ENCODE results near the gene SP140.

The SP140 gene

GRCh38 chr2:230346465-230346864, 120.9 kb downstream of the SP140 start:
- H3K9me3 ChIP-seq (ENCODE audit: severe bottlenecking), result no peaks in the 10 kb centered on the region
- TF ChIP-seq CTCF (IDR thresholded peaks at IDR 0.05; ENCODE audit: low read depth, low read length), result no peak
- no peak for DNase-seq

GRCh38 chr2:230346921-230347533, 121.5 kb downstream of the SP140 start:
- no peak for DNase-seq
- H3K27ac ChIP-seq, result no peak overlapping the region
- peaks cover 11% of the 10 kb centered on the region for H3K27me3 ChIP-seq (ENCODE audit: insufficient read depth, low read depth, severe bottlenecking)
- TF ChIP-seq CTCF (IDR thresholded peaks at IDR 0.05; ENCODE audit: low read depth, low read length), result no peak
- no peaks in the 10 kb centered on the region for H3K36me3 ChIP-seq
- H3K9me3 ChIP-seq (ENCODE audit: severe bottlenecking), result no peaks in the 10 kb centered on the region
- H3K4me3 ChIP-seq (ENCODE audit: low read depth, low read length), result no peak overlapping the region

More at GRCh38 chr2:230346465-230346864, 120.9 kb downstream of the SP140 start:
- peaks cover 11% of the 10 kb centered on the region for H3K27me3 ChIP-seq (ENCODE audit: insufficient read depth, low read depth, severe bottlenecking)
- no peaks in the 10 kb centered on the region for H3K36me3 ChIP-seq
- H3K27ac ChIP-seq, result no peak overlapping the region
- no peak overlapping the region for H3K4me3 ChIP-seq (ENCODE audit: low read depth, low read length)

GRCh38 chr2:230347659-230348305, 122.2 kb downstream of the SP140 start:
- Histone ChIP-seq H3K36me3 (no peaks in the 10 kb centered on the region), H3K27ac (no peak overlapping the region), H3K9me3 (ENCODE audit: severe bottlenecking) (no peaks in the 10 kb centered on the region), H3K4me3 (ENCODE audit: low read depth, low read length) (no peak overlapping the region), H3K27me3 (ENCODE audit: insufficient read depth, low read depth, severe bottlenecking) (peaks cover 9% of the 10 kb centered on the region)
- no peak for TF ChIP-seq CTCF (IDR thresholded peaks at IDR 0.05; ENCODE audit: low read depth, low read length)
- no peak for DNase-seq

- no peaks in the 10 kb centered on the region for H3K9me3 ChIP-seq (ENCODE audit: severe bottlenecking)
- no peaks in the 10 kb centered on the region for H3K36me3 ChIP-seq
- peaks cover 3% of the 10 kb centered on the region for H3K27me3 ChIP-seq (ENCODE audit: insufficient read depth, low read depth, severe bottlenecking)
- no peak for DNase-seq
- no peak overlapping the region for H3K27ac ChIP-seq
- TF ChIP-seq CTCF (IDR thresholded peaks at IDR 0.05; ENCODE audit: low read depth, low read length), result no peak
- H3K4me3 ChIP-seq (ENCODE audit: low read depth, low read length), result no peak overlapping the region
Measured at GRCh38 chr2:230348787-230349186, 123.3 kb downstream of the SP140 start.

- Histone ChIP-seq H3K27ac (no peak overlapping the region), H3K9me3 (ENCODE audit: severe bottlenecking) (no peaks in the 10 kb centered on the region), H3K4me3 (ENCODE audit: low read depth, low read length) (no peak overlapping the region), H3K36me3 (no peaks in the 10 kb centered on the region), H3K27me3 (ENCODE audit: insufficient read depth, low read depth, severe bottlenecking) (peaks cover 47% of the 10 kb centered on the region)
- no peak for TF ChIP-seq CTCF (IDR thresholded peaks at IDR 0.05; ENCODE audit: low read depth, low read length)
- no peak for DNase-seq
Measured at GRCh38 chr2:230356084-230356483, 130.5 kb downstream of the SP140 start.
